ENCODE results near the gene SPRED2.

DNA sequence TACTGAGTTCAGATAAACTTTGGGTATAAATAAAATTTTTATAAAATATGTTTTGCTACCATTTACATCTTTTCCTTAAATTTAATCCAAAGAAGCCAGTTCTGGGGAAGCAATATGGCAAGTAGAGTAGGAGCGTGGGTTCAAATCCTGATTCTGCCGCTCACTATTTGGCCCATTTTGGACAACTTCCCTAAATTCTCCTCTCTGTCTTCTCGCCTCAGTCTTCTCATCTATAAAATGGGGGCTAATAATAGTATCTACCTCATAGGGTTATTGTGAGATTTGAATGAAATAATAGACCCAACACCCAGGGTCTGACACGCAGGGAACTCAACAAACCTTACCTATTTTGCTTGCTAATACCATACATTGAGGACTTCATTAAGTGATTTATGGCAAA is 145.0 kb downstream of the SPRED2 start:
- TF ChIP-seq, protein P1, sequence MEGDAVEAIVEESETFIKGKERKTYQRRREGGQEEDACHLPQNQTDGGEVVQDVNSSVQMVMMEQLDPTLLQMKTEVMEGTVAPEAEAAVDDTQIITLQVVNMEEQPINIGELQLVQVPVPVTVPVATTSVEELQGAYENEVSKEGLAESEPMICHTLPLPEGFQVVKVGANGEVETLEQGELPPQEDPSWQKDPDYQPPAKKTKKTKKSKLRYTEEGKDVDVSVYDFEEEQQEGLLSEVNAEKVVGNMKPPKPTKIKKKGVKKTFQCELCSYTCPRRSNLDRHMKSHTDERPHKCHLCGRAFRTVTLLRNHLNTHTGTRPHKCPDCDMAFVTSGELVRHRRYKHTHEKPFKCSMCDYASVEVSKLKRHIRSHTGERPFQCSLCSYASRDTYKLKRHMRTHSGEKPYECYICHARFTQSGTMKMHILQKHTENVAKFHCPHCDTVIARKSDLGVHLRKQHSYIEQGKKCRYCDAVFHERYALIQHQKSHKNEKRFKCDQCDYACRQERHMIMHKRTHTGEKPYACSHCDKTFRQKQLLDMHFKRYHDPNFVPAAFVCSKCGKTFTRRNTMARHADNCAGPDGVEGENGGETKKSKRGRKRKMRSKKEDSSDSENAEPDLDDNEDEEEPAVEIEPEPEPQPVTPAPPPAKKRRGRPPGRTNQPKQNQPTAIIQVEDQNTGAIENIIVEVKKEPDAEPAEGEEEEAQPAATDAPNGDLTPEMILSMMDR (IDR thresholded peaks at IDR 0.05), result no peak
- TF ChIP-seq ZFX (IDR thresholded peaks at IDR 0.05; ENCODE audit: borderline replicate concordance), result no peak

Measured in 22Rv1 (cell line).